Activated naive CD4-positive, alpha-beta T cell treated with anti-CD3 and anti-CD28 coated beads for 36 hours (primary cell): Measurements from ENCODE around the gene TWIST2. TPM values are rescaled to one million over a fixed set of nuclear protein-coding genes. Genes with fewer than 3 reads are reported as not detected.

Experiments used
- CTCF ChIA-PET: fragments of 350-600 bp; sonication (Branson Sonifier 250); formaldehyde crosslinking; loops from one replicate; lab custom pipeline; 2021; ENCODE audit warnings: antibody characterized with exemption; lab: Charles Lee
- DNase-seq: peaks from one replicate; pipeline ENCODE4 v3.0.0-alpha.2; 2020
- H3K27ac Mint-ChIP-seq: one replicate; pipeline ENCODE4 v1.8.0; 2021; ENCODE audit warnings: mild to moderate bottlenecking, mixed read lengths
- H3K27me3 Mint-ChIP-seq: one replicate; pipeline ENCODE4 v1.8.0; 2021; ENCODE audit warnings: low read depth, mixed read lengths
- H3K36me3 Mint-ChIP-seq: one replicate; pipeline ENCODE4 v1.8.0; 2021; ENCODE audit warnings: low read depth, mixed read lengths
- H3K4me1 Mint-ChIP-seq: one replicate; pipeline ENCODE4 v1.8.0; 2021; ENCODE audit warnings: low read depth, mixed read lengths
- H3K4me3 Mint-ChIP-seq: one replicate; pipeline ENCODE4 v1.8.0; 2021; ENCODE audit warnings: mild to moderate bottlenecking, moderate library complexity, mixed read lengths
- H3K9me3 Mint-ChIP-seq: one replicate; pipeline ENCODE4 v1.8.0; 2021; ENCODE audit warnings: mixed read lengths
- intact Hi-C: fragments of 100-400 bp; cut with micrococcal nuclease; formaldehyde crosslinking; loops from one replicate; pipeline ENCODE4 v1.15.1; 2023
- total RNA-seq, 2 experiments: library from RNA; stranded (reverse); gene quantifications; one replicate each; pipeline ENCODE4 v1.2.3, GENCODE V29; 2021

TWIST2 gene
- total RNA-seq, 2 experiments from 2014 or later, result not detected

- no peaks in the 10 kb centered on the region for H3K4me1 Mint-ChIP-seq
- no peak overlapping the region for H3K4me3 Mint-ChIP-seq
- intact Hi-C loops, result no loop called here
- CTCF ChIA-PET, result no interaction called here
- no peak for DNase-seq
- no peak overlapping the region for H3K27ac Mint-ChIP-seq
- no peaks in the 10 kb centered on the region for H3K9me3 Mint-ChIP-seq
- H3K27me3 Mint-ChIP-seq, result peaks cover 4% of the 10 kb centered on the region
- H3K36me3 Mint-ChIP-seq, result no peaks in the 10 kb centered on the region
Observed at GRCh38 chr2:238900511-238900910, 52.6 kb downstream of the TWIST2 start.

- no peak for DNase-seq
- Mint-ChIP-seq H3K9me3 (no peaks in the 10 kb centered on the region), H3K36me3 (no peaks in the 10 kb centered on the region), H3K4me3 (no peak overlapping the region), H3K27me3 (peaks cover 4% of the 10 kb centered on the region), H3K27ac (no peak overlapping the region), H3K4me1 (no peaks in the 10 kb centered on the region)
- intact Hi-C loops, result no loop called here
- CTCF ChIA-PET, result no interaction called here
Observed at GRCh38 chr2:238901461-238902057, 53.7 kb downstream of the TWIST2 start.

- CTCF ChIA-PET, result no interaction called here
- Mint-ChIP-seq H3K27me3 (peaks cover 4% of the 10 kb centered on the region), H3K36me3 (no peaks in the 10 kb centered on the region), H3K4me1 (no peaks in the 10 kb centered on the region), H3K9me3 (no peaks in the 10 kb centered on the region), H3K27ac (no peak overlapping the region), H3K4me3 (no peak overlapping the region)
- intact Hi-C loops, result no loop called here
- no peak for DNase-seq
Observed at GRCh38 chr2:238902285-238902684, 54.4 kb downstream of the TWIST2 start.

- no peaks in the 10 kb centered on the region for H3K36me3 Mint-ChIP-seq
- CTCF ChIA-PET, result no interaction called here
- peaks cover 4% of the 10 kb centered on the region for H3K27me3 Mint-ChIP-seq
- H3K9me3 Mint-ChIP-seq, result no peaks in the 10 kb centered on the region
- DNase-seq, result no peak
- intact Hi-C loops, result no loop called here
- no peak overlapping the region for H3K27ac Mint-ChIP-seq
- no peak overlapping the region for H3K4me3 Mint-ChIP-seq
- H3K4me1 Mint-ChIP-seq, result no peaks in the 10 kb centered on the region
Observed at GRCh38 chr2:238903141-238903540, 55.3 kb downstream of the TWIST2 start.

- CTCF ChIA-PET, result no interaction called here
- DNase-seq, result no peak
- peaks cover 4% of the 10 kb centered on the region for H3K27me3 Mint-ChIP-seq
- H3K9me3 Mint-ChIP-seq, result no peaks in the 10 kb centered on the region
- no peaks in the 10 kb centered on the region for H3K36me3 Mint-ChIP-seq
- H3K4me1 Mint-ChIP-seq, result no peaks in the 10 kb centered on the region
- intact Hi-C loops, result no loop called here
- no peak overlapping the region for H3K27ac Mint-ChIP-seq
- no peak overlapping the region for H3K4me3 Mint-ChIP-seq
Observed at GRCh38 chr2:238904177-238904576, 56.3 kb downstream of the TWIST2 start.

- intact Hi-C loops, result no loop called here
- CTCF ChIA-PET, result no interaction called here
- H3K4me1 Mint-ChIP-seq, result no peaks in the 10 kb centered on the region
- no peaks in the 10 kb centered on the region for H3K36me3 Mint-ChIP-seq
- H3K4me3 Mint-ChIP-seq, result no peak overlapping the region
- no peak for DNase-seq
- H3K27ac Mint-ChIP-seq, result no peak overlapping the region
- peaks cover 4% of the 10 kb centered on the region for H3K27me3 Mint-ChIP-seq
- H3K9me3 Mint-ChIP-seq, result no peaks in the 10 kb centered on the region
Observed at GRCh38 chr2:238904716-238905115, 56.8 kb downstream of the TWIST2 start.

GRCh38 chr2:238905224-238905623 is 57.3 kb downstream of the TWIST2 start:
- CTCF ChIA-PET, result no interaction called here
- Mint-ChIP-seq H3K27ac (no peak overlapping the region), H3K4me1 (no peaks in the 10 kb centered on the region), H3K36me3 (no peaks in the 10 kb centered on the region), H3K4me3 (no peak overlapping the region), H3K9me3 (no peaks in the 10 kb centered on the region), H3K27me3 (peaks cover 4% of the 10 kb centered on the region)
- no peak for DNase-seq
- intact Hi-C loops, result no loop called here

- CTCF ChIA-PET, result no interaction called here
- H3K4me1 Mint-ChIP-seq, result no peaks in the 10 kb centered on the region
Observed at GRCh38 chr2:238905644-238906043, 57.8 kb downstream of the TWIST2 start.

GRCh38 chr2:238906254-238906935 is 58.5 kb downstream of the TWIST2 start:
- CTCF ChIA-PET, result no interaction called here
- H3K36me3 Mint-ChIP-seq, result no peaks in the 10 kb centered on the region

More at GRCh38 chr2:238905644-238906043, 57.8 kb downstream of the TWIST2 start:
- Mint-ChIP-seq H3K27ac (no peak overlapping the region), H3K36me3 (no peaks in the 10 kb centered on the region), H3K4me3 (no peak overlapping the region), H3K9me3 (no peaks in the 10 kb centered on the region), H3K27me3 (peaks cover 1% of the 10 kb centered on the region)
- DNase-seq, result no peak
- intact Hi-C loops, result no loop called here

GRCh38 chr2:238906936-238907716 is 59.2 kb downstream of the TWIST2 start:
- no peaks in the 10 kb centered on the region for H3K27me3 Mint-ChIP-seq
- H3K27ac Mint-ChIP-seq, result no peak overlapping the region
- intact Hi-C loops, result no loop called here
- no peaks in the 10 kb centered on the region for H3K9me3 Mint-ChIP-seq
- no peak for DNase-seq
- no peaks in the 10 kb centered on the region for H3K36me3 Mint-ChIP-seq
- no peaks in the 10 kb centered on the region for H3K4me1 Mint-ChIP-seq
- no peak overlapping the region for H3K4me3 Mint-ChIP-seq
- CTCF ChIA-PET, result no interaction called here

More at GRCh38 chr2:238906254-238906935, 58.5 kb downstream of the TWIST2 start:
- DNase-seq, result no peak
- Mint-ChIP-seq H3K9me3 (no peaks in the 10 kb centered on the region), H3K27me3 (no peaks in the 10 kb centered on the region), H3K27ac (no peak overlapping the region), H3K4me1 (no peaks in the 10 kb centered on the region), H3K4me3 (no peak overlapping the region)
- intact Hi-C loops, result no loop called here

GRCh38 chr2:238907717-238908173 is 59.9 kb downstream of the TWIST2 start:
- H3K4me1 Mint-ChIP-seq, result no peaks in the 10 kb centered on the region
- no peaks in the 10 kb centered on the region for H3K36me3 Mint-ChIP-seq
- H3K9me3 Mint-ChIP-seq, result no peaks in the 10 kb centered on the region
- no peak overlapping the region for H3K27ac Mint-ChIP-seq
- CTCF ChIA-PET, result no interaction called here
- no peaks in the 10 kb centered on the region for H3K27me3 Mint-ChIP-seq
- intact Hi-C loops, result no loop called here
- H3K4me3 Mint-ChIP-seq, result no peak overlapping the region
- DNase-seq, result no peak

- no peak overlapping the region for H3K4me3 Mint-ChIP-seq
- intact Hi-C loops, result no loop called here
- H3K9me3 Mint-ChIP-seq, result no peaks in the 10 kb centered on the region
- no peak for DNase-seq
- H3K4me1 Mint-ChIP-seq, result no peaks in the 10 kb centered on the region
- no peak overlapping the region for H3K27ac Mint-ChIP-seq
- CTCF ChIA-PET, result no interaction called here
- no peaks in the 10 kb centered on the region for H3K27me3 Mint-ChIP-seq
- no peaks in the 10 kb centered on the region for H3K36me3 Mint-ChIP-seq
Observed at GRCh38 chr2:238908960-238909951, 61.4 kb downstream of the TWIST2 start.
